ENCODE results near the gene DGAT2.

Gene DGAT2

GRCh38 chr11:75802021-75802912 is 33.7 kb downstream of the DGAT2 start:
- no peak for DNase-seq (ENCODE audit: low spot score)

- DNase-seq (ENCODE audit: low spot score): peak; percentile 80
Measured at GRCh38 chr11:75802913-75803820, 34.6 kb downstream of the DGAT2 start.

- DNase-seq (ENCODE audit: low spot score): no peak
Measured at GRCh38 chr11:75809111-75809510, 40.5 kb downstream of the DGAT2 start.

- no peak for DNase-seq (ENCODE audit: low spot score)
Measured at GRCh38 chr11:75809991-75810390, 41.4 kb downstream of the DGAT2 start.

- no peak for DNase-seq (ENCODE audit: low spot score)
Measured at GRCh38 chr11:75810637-75811390, 42.2 kb downstream of the DGAT2 start.

GRCh38 chr11:75811485-75811884 is 42.9 kb downstream of the DGAT2 start:
- no peak for DNase-seq (ENCODE audit: low spot score)

DNA sequence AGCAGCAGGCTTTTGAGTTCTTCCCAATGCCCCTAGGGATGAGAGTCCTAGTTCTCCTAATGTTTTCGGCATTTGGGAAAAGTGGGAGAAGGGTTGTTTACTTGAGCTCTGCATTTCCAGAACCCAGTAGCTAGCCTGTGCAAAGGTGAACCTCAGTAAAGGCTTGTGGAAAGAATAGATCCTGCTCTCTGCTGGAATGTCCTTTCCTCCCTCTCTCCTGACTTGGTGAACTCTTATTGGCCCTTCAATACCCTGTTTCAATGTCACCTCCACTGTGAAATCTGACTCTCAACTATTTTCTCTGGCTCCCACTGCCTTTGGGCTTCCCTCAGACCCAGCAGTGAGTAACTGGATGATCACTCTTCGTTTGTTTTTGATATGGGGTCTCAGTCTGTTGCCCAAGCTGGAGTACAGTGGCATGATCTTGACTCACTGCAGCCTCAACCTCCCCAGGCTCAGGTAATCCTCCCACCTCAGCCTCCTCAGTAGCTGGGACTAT is 44.0 kb downstream of the DGAT2 start:
- no peak for DNase-seq (ENCODE audit: low spot score)

GRCh38 chr11:75813124-75813523 is 44.5 kb downstream of the DGAT2 start:
- DNase-seq (ENCODE audit: low spot score): no peak

DNA sequence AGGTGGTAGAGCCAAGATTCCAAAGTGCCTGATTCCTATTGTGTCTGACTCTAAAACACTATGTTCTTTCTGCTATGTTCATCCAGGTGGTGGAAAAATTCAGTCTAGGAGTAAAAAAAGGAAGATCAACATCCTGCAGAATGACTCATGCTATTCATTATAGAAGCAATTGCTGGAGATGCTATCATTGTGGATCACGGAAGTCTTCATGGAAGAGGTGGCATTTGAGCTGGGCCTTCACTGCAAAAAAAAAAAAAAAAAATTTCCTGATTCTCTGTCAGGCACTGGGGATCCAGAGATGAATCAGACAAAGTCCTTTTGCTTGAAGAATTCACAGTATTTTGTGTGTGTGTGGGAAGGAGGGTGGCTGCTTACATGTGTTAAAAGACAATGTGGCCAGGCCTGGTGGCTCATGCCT is 45.1 kb downstream of the DGAT2 start:
- no peak for DNase-seq (ENCODE audit: low spot score)

DNA sequence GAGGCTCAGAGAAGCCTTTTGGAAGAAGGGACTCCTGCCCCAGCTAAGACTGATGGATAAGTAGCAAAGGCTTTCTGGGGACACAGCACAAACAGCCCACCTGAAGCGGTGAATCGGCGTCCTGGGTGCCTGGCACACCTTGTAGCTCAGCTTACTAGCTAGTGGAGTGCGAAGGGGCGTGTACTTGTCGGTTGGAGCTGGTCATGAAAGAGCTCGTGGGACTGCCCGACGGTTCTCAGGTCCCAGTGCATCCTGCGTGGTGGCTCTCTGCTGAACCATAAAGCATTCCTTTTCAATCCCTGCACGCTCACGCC is 45.7 kb downstream of the DGAT2 start:
- no peak for DNase-seq (ENCODE audit: low spot score)

GRCh38 chr11:75814677-75815344 is 46.2 kb downstream of the DGAT2 start, which contains the start of gene UVRAG:
Gene UVRAG (plus strand): TSS chr11:75815210. CDS start chr11:75815408, 198 bp downstream.
- DNase-seq (ENCODE audit: low spot score): peak; percentile 99

DNA sequence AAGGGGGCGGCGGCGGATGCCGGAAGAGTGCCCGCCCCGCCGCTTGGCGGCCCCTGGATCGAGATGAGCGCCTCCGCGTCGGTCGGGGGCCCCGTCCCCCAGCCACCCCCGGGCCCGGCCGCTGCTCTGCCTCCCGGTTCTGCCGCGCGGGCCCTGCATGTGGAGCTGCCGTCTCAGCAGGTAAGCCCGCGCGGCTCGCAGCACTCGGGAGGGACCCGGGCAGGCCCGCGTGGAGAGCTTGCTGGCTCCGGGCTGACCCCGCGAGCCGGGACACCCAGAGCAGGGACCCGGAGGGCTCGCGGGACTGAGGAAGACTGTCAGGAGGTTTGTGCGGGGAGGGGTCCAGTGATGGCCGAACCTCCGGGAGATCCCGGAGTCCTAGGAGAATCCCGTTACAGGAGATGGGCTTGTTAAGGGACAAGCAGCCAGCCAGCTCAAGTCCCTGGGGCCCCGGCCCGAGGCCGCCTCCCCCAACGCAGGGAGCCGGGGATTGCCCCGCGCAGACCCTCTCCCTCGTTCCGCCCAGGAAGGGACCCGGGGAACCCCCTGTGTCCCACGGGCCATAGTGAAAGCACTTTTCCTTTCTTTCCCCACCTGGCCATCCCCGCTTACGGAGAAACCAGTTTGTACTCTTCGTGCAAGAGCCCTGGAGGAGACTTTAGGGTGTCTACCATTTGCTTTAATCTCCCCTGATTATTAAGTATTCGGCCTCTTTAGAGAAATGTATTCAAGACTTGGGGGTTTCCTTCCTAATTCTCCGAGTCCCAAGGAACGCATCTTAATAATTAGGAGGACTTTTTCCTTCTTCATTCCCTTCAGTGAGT is 47.0 kb downstream of the DGAT2 start:
- peak; percentile 59 for DNase-seq (ENCODE audit: low spot score)

DNA sequence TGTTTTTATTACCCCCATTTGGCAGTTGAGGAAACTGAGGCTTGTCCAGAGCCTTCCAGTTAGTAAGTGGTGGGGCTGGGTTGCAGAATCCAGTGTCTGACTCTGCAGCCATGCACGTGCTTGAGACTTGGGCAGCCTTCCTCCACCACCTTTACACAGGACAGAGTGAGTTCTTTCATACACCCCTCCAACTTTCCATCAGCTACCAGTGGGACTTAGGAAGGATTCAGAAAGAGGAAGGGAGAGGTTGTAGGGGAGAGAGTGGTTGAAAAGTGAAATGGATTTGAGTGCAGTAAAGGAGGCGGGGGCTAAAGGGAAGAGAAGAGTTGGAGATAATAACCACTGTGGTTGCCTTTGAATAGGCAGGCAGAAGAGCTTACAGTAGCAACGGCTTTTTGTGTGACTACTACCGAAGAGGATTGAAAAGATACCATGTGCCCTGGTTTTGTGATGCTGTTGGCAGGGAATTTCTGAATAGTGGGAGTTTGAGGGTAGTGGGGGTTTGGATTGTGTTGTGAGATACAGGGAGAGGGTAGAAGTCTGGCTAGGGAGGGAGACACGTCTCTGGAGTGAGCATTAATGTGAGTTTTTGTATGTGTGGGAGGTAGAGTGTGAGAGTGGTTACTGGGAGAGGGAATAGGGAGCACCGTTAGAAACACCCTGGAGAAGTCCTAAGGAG is 48.1 kb downstream of the DGAT2 start:
- DNase-seq (ENCODE audit: low spot score): no peak

DNA sequence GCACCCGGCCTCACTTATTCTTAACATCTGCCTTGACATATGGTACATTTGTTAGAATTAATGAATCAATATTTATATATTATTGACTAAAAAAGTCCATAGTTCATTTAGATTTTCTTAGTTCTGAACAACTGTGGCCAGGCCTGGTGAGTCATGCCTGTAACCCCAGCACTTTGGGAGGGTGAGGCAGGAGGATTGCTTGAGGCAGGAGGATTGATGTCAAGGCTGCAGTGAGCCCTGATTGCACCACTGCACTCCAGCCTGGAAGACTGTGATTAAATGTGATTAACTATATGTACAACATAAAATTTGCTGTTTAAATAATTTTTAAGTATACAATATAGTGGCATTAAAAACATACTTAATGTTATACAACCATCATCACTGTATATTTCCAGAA is 52.1 kb downstream of the DGAT2 start:
- DNase-seq (ENCODE audit: low spot score): no peak

DNA sequence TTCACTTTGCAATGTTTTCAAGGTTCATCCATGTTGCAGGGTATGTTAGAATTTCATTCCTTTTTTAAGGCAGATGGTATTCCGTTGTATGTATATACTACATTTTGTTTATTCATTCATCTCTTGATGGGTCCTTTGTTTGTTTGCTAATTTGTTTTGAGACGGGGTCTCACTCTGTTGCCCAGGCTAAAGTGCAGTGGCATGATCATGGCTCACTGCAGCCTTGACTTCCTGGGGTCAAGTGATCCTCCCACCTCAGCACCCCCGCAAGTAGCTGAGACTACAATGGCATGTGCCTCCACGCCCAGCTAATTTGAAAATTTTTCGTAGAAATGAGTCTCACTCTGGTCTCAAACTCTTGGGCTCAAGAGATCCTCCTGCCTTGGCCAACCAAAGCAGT is 52.6 kb downstream of the DGAT2 start:
- no peak for DNase-seq (ENCODE audit: low spot score)

DNA sequence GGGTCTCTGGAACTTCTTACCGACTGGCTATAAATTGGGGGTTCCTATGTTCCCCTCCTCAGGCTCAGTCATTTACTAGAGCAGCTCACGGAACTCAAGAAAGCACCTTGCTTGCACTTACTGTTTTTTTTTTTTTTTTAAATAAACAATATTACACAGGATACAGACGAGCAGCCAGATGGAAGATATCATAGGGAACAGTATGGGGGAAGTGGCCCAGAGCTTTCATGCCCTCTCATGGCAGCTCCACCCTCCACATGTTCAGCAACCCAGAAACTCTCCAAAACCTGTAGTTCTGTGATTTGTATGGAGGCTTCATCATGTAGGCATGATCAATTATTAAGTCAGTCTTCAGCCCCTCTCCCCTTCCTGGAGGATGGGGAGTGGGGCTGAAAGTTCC is 54.0 kb downstream of the DGAT2 start:
- no peak for DNase-seq (ENCODE audit: low spot score)

DNA sequence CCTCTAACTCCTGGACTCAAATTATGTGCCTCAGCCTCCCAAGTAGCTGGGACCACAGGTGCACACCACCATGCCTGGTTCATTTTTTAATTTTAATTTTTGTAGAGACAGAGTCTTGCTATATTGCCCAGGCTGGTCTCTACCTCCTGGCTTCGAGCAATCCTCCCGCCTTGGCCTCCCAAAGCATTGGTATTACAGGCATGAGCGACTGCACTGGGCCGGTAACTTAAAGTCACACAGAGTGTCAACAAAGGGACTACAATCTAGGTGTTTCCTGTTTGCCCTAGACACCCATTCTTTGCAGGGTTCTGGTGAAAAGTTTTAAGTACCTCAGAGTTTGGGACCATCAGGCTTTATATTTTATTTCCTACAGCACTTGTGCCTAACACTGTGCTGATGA is 54.8 kb downstream of the DGAT2 start:
- no peak for DNase-seq (ENCODE audit: low spot score)

GRCh38 chr11:75823946-75824345 is 55.4 kb downstream of the DGAT2 start:
- no peak for DNase-seq (ENCODE audit: low spot score)

- no peak for DNase-seq (ENCODE audit: low spot score)
Measured at GRCh38 chr11:75826461-75827230, 58.1 kb downstream of the DGAT2 start.
